Mononuclear cell (primary cell): ENCODE results near the gene SLC22A23. TPM values are rescaled to one million over a fixed set of nuclear protein-coding genes. Genes with fewer than 3 reads are reported as not detected.
A peak's percentile ranks its signal among the peaks of the same experiment; 100 is the strongest.

Experiments used
- H3K27me3 ChIP-seq: 2 replicates; pipeline ENCODE4 v1.6.0; 2011; ENCODE audit warnings: low read length, control low read depth; ENCODE audit not compliant: insufficient read depth
- H3K4me1 ChIP-seq: 2 replicates; pipeline ENCODE4 v1.5.1; 2011; ENCODE audit warnings: mild to moderate bottlenecking, low read length, control low read depth; ENCODE audit not compliant: insufficient read depth
- H3K4me3 ChIP-seq: 2 replicates; pipeline ENCODE4 v1.5.1; 2011; ENCODE audit warnings: mild to moderate bottlenecking, low read length, moderate library complexity
- H3K9me3 ChIP-seq: 2 replicates; pipeline ENCODE4 v1.5.1; 2011; ENCODE audit warnings: low read depth, mild to moderate bottlenecking, control low read depth, low read length
- total RNA-seq: library from RNA; depleted of rRNA; stranded (reverse); fragments of >200 nt; gene quantifications from one replicate; pipeline ENCODE4 v1.2.3, GENCODE V29; 2012

Gene SLC22A23
- total RNA-seq, 1 donor: 6.0 TPM

DNA sequence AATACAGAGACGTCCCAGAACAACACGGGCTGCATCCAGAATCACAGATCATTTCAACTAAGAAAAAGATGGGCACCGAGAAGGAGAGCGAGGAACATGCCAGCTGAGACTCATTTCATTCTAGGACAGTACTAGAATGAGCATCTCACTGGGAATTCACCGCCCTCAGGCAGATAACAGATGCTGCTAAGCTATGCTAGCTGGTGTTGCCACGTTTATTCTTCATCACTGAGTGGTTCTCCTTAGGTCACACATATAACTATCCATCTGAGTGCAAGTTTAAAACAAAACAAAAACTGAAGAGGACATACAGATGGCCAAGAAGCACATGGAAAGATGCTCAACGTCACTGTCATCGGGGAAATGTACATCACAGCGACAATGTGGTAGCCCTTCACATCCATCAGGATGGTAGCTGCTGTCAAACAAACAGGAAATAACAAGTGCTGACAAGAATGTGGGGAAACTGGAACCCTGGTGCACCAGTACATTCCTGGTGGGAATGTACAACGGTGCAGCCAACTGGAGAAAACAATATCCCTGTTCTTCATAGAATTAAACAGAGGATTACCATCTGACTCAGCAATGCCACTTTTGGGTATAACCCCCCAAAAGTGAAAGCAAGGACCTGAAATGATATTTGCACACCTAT lies 97.6 kb downstream of the SLC22A23 start:
- H3K9me3 ChIP-seq: no peaks in the 10 kb centered on the region
- no peak overlapping the region for H3K4me3 ChIP-seq
- H3K4me1 ChIP-seq: peaks cover 27% of the 10 kb centered on the region
- no peaks in the 10 kb centered on the region for H3K27me3 ChIP-seq

GRCh38 chr6:3358413-3359100 lies 98.3 kb downstream of the SLC22A23 start:
- H3K4me3 ChIP-seq: no peak overlapping the region
- H3K27me3 ChIP-seq: no peaks in the 10 kb centered on the region
- no peaks in the 10 kb centered on the region for H3K9me3 ChIP-seq
- H3K4me1 ChIP-seq: peaks cover 27% of the 10 kb centered on the region

- Histone ChIP-seq H3K4me1 (peaks cover 27% of the 10 kb centered on the region), H3K4me3 (no peak overlapping the region), H3K9me3 (no peaks in the 10 kb centered on the region), H3K27me3 (no peaks in the 10 kb centered on the region)
Measured at GRCh38 chr6:3357678-3358077, 99.2 kb downstream of the SLC22A23 start.

GRCh38 chr6:3356824-3357420 lies 99.9 kb downstream of the SLC22A23 start:
- Histone ChIP-seq H3K9me3 (no peaks in the 10 kb centered on the region), H3K4me3 (no peak overlapping the region), H3K4me1 (peaks cover 27% of the 10 kb centered on the region), H3K27me3 (no peaks in the 10 kb centered on the region)

DNA sequence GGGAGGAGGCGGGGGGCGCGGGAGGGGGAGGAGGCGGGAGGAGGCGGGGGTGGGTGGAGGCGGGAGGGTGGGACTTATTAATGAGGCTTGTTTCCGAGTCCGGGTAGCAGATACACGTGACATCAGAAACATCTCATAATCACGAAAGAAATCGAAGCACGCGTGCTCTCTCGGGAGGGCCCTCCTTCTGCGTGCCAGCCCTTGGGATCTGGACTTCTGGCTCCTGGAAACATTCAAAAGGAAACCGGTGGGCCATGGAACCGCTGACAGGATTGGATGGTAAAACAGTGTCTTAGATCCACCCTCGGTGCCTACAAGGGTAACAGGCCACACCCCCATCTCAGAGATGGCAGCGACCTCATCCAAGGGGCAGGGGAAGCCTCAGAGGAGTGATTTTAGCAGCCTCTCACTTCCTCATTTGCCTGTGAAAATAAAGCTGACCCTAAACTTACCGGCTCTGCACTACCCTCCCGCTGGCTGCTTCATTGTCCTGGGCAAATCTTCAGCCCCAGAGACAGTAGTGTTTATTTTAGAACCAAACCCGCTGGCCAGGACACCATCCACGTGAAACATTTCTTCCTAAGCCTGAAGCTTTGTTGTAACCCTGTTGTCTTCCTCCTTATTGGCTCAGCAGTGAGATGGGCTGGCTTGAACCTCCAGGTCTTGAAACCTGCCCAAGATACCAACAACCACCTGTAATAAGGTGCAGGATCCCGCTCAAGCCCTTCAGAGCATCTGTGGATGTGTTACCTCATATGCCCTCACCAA lies 100.6 kb downstream of the SLC22A23 start:
- Histone ChIP-seq H3K27me3 (no peaks in the 10 kb centered on the region), H3K4me1 (peaks cover 27% of the 10 kb centered on the region), H3K4me3 (peak overlapping the region; percentile 43), H3K9me3 (no peaks in the 10 kb centered on the region)

DNA sequence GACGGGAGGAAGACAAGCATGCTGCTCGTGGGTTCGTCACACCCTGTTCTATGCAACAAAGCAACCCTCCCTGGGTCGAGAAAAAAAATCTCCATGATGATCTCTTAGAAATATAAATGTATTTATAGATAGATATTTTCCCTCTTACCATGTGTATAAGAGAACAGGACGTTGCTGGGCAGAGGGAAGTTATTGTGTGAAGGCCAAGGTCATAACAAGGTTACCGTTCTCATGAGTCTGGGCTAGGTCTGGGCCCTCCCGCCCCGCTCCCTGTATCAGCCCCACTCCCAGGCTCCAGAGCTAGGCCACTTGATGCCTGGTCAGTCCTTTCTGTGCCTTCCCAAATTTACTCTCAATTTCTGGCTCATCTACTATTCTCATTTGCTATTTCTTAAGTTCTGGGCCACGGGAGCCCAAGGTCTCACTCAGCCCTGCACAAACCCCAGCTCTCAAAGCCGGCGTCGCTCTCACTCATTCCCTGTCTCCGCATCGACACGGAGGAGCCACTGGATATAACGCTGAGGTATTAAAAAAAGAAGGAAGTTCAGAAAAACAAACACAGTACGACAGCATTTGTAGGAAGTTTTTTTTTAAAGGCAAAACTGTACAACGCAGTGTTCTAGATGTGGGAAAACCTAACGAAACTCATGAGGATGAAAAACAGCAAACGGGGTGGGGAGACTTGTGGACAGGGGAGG lies 101.3 kb downstream of the SLC22A23 start:
- no peaks in the 10 kb centered on the region for H3K27me3 ChIP-seq
- peak overlapping the region; percentile 14 for H3K4me3 ChIP-seq
- H3K9me3 ChIP-seq: no peaks in the 10 kb centered on the region
- H3K4me1 ChIP-seq: peaks cover 27% of the 10 kb centered on the region

- no peaks in the 10 kb centered on the region for H3K9me3 ChIP-seq
- H3K4me1 ChIP-seq: peaks cover 27% of the 10 kb centered on the region
- no peak overlapping the region for H3K4me3 ChIP-seq
- H3K27me3 ChIP-seq: no peaks in the 10 kb centered on the region
Measured at GRCh38 chr6:3355011-3355357, 101.9 kb downstream of the SLC22A23 start.

- no peaks in the 10 kb centered on the region for H3K27me3 ChIP-seq
- no peak overlapping the region for H3K4me3 ChIP-seq
- H3K4me1 ChIP-seq: peaks cover 27% of the 10 kb centered on the region
- no peaks in the 10 kb centered on the region for H3K9me3 ChIP-seq
Measured at GRCh38 chr6:3353939-3354338, 102.9 kb downstream of the SLC22A23 start.

DNA sequence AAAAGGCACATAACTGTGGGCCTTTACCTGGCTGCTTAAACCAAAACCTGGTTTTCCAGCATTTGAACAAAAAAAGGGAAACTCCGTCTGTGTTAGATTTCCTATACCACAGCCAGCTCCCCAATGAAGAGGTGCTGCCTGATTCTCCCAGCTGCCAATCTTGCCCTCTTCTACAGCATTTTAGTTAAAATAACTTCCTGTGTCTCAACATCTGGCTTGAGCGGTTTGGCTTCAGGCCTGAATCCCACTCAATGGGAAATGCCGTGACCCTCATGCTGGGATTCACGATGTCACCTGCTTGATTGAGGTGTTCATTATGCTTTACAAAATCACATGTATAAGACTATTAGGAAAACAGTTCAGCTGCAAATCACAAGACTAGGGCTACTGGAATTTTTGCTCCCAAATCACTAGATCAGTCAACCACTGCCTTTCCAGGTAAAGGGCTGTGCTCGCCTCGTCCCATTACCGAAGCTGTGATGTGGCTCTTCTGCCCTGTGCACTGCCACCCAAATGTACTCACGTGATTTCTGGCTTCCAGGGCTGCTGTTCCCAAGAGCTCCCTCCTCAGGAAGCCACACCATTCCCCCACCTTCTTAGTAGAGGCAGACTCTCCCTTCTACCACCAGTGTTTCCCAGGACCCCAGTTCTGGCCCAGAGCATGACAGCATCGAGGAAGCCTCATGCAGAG lies 103.5 kb downstream of the SLC22A23 start:
- Histone ChIP-seq H3K27me3 (no peaks in the 10 kb centered on the region), H3K9me3 (no peaks in the 10 kb centered on the region), H3K4me1 (peaks cover 27% of the 10 kb centered on the region), H3K4me3 (no peak overlapping the region)

GRCh38 chr6:3352678-3353077 lies 104.2 kb downstream of the SLC22A23 start:
- Histone ChIP-seq H3K27me3 (no peaks in the 10 kb centered on the region), H3K4me3 (no peak overlapping the region), H3K9me3 (no peaks in the 10 kb centered on the region), H3K4me1 (peaks cover 23% of the 10 kb centered on the region)

DNA sequence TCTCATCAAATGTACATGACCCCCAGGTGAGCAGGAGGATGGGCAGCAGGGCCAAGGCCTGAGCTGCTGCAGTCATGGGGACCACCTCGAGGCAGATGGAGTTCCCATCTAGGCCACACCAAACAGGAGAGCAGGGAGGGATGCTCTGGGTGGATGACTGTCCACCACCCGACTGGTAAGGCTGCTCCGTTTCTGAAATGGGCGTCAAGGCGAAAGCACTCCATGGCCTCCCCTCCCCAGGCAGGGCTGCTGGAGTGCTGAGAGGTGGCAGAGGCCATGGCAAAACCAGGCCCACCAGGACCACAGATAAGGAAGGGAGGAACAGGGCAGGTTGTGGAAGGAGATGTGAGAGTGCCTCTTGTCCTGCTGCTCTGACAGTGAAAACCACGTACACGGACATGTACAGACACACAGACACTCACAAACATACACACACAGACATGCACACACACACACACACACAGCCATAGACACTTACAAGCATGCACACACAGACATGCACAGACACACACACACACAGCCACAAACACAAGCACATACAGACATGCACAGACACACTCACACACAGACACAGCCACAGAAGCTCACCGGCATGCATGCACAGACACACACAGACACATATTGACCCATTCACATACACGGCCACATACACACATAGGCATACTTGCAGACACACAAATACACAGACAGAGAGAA lies 104.9 kb downstream of the SLC22A23 start:
- no peaks in the 10 kb centered on the region for H3K9me3 ChIP-seq
- no peak overlapping the region for H3K4me3 ChIP-seq
- no peaks in the 10 kb centered on the region for H3K27me3 ChIP-seq
- H3K4me1 ChIP-seq: peaks cover 18% of the 10 kb centered on the region

DNA sequence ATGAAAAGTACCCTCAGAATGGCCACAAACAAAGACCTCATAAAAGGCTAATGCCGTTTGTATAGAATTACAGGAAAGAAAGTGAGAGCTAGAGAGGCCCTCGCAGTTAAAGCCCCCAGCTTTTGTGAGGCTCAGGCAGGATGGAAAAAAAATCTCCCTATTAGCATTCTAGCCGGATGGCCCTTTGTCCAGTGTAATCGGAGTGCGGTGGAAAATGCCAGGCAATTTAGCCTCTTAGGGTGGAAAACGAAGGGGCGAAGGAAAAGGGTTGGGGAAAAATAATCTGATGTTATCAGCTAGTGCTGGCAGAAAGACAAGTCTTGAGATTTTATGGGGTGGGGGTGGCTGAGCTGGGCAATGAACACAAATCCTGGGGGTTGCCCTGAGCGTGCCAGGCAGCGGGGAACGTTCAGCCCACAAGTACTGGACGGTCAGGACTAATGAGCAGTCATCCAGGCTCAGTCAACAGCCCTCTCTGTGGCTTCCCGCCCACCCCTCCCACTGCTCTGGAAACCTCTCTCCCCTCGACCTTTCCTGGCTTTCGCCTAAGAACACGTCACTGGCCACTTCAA lies 105.7 kb downstream of the SLC22A23 start:
- Histone ChIP-seq H3K4me1 (peaks cover 10% of the 10 kb centered on the region), H3K9me3 (no peaks in the 10 kb centered on the region), H3K27me3 (no peaks in the 10 kb centered on the region), H3K4me3 (no peak overlapping the region)

GRCh38 chr6:3350252-3350796 lies 106.5 kb downstream of the SLC22A23 start:
- H3K4me1 ChIP-seq: peaks cover 4% of the 10 kb centered on the region
- H3K4me3 ChIP-seq: no peak overlapping the region
- no peaks in the 10 kb centered on the region for H3K9me3 ChIP-seq
- H3K27me3 ChIP-seq: no peaks in the 10 kb centered on the region
